Colonic mucosa (tissue), 4 donors: Measurements from ENCODE around the gene CARMIL1. TPM values are rescaled to one million over a fixed set of nuclear protein-coding genes. Genes with fewer than 3 reads are reported as not detected.

Source experiments
- DNase-seq: peaks from one replicate; pipeline ENCODE4 v3.0.0-alpha.2; 2020
- H3K27ac ChIP-seq: fragments of 200-600 bp; one replicate; pipeline ENCODE4 v1.8.0; 2021
- H3K27me3 ChIP-seq: fragments of 200-600 bp; one replicate; pipeline ENCODE4 v1.8.0; 2021
- H3K36me3 ChIP-seq: fragments of 200-600 bp; one replicate; pipeline ENCODE4 v1.8.0; 2021
- H3K4me1 ChIP-seq: fragments of 200-600 bp; one replicate; pipeline ENCODE4 v1.8.0; 2021; ENCODE audit warnings: mild to moderate bottlenecking
- H3K4me3 ChIP-seq: fragments of 200-600 bp; one replicate; pipeline ENCODE4 v1.8.0; 2021
- H3K9ac ChIP-seq, 2 donors: one replicate each; pipeline ENCODE4 v1.7.0; 2013; ENCODE audit warnings: control low read depth in 2 of 2, low read depth in 2 of 2, low read length in 2 of 2
- H3K9me3 ChIP-seq: fragments of 200-600 bp; one replicate; pipeline ENCODE4 v1.8.0; 2021
- CTCF ChIP-seq: fragments of 200-600 bp; IDR thresholded peaks from one replicate; pipeline ENCODE4 v1.8.0; 2022; ENCODE audit warnings: antibody characterized with exemption, mild to moderate bottlenecking
- intact Hi-C: fragments of 100-400 bp; cut with DNase I; formaldehyde crosslinking; loops from one replicate; pipeline ENCODE4 v1.14.1; 2022
- total RNA-seq, 2 donors: library from RNA; stranded (reverse); fragmentation: NEBNext Ultra II Directional in 1 of 2; extraction: Animal tissue kit (Norgen Biotek cat#: 25700) in 1 of 2; gene quantifications; one replicate each; pipeline ENCODE4 v1.2.1, GENCODE V29; 2021
- donor health status: healthy.
- donor health status: DM: no; HTN: no; CAD: no.
- donor health status: DM: no; HTN: no; CAD: no.

CARMIL1 gene
- total RNA-seq, 2 donors from 2014 or later: 38.6 to 50.2 TPM

GRCh38 chr6:25602674-25602982 lies 323.5 kb downstream of the CARMIL1 start:
- H3K9ac ChIP-seq: no peak overlapping the region
- H3K4me1 ChIP-seq: peaks cover 3% of the 10 kb centered on the region
- no peak overlapping the region for H3K4me3 ChIP-seq
- no peak for TF ChIP-seq CTCF
- no peak for DNase-seq
- H3K27me3 ChIP-seq: no peaks in the 10 kb centered on the region
- no peaks in the 10 kb centered on the region for H3K36me3 ChIP-seq
- intact Hi-C loops: loop anchor here (5.0 to 10.0 kb wide), 2 partner anchors 108 to 335 kb away; no protein-coding TSS in a partner anchor
- no peaks in the 10 kb centered on the region for H3K9me3 ChIP-seq
- H3K27ac ChIP-seq: no peak overlapping the region

- no peak overlapping the region for H3K4me3 ChIP-seq
- no peak overlapping the region for H3K9ac ChIP-seq
- H3K9me3 ChIP-seq: no peaks in the 10 kb centered on the region
- intact Hi-C loops: loop anchor here (5.0 to 10.0 kb wide), 2 partner anchors 108 to 336 kb away; no protein-coding TSS in a partner anchor
- no peak for TF ChIP-seq CTCF
- no peak overlapping the region for H3K27ac ChIP-seq
- H3K27me3 ChIP-seq: no peaks in the 10 kb centered on the region
- H3K4me1 ChIP-seq: peaks cover 3% of the 10 kb centered on the region
- no peak for DNase-seq
- no peaks in the 10 kb centered on the region for H3K36me3 ChIP-seq
Measured at GRCh38 chr6:25603251-25603650, 324.1 kb downstream of the CARMIL1 start.

- intact Hi-C loops: loop anchor here (10.0 kb wide), 1 partner anchor 111 kb away; no protein-coding TSS in a partner anchor
- Histone ChIP-seq H3K4me1 (peaks cover 3% of the 10 kb centered on the region), H3K36me3 (no peaks in the 10 kb centered on the region), H3K9ac (no peak overlapping the region), H3K27ac (no peak overlapping the region), H3K4me3 (no peak overlapping the region), H3K27me3 (no peaks in the 10 kb centered on the region), H3K9me3 (no peaks in the 10 kb centered on the region)
- TF ChIP-seq CTCF: no peak
- no peak for DNase-seq
Measured at GRCh38 chr6:25606151-25606550, 327.0 kb downstream of the CARMIL1 start.

- intact Hi-C loops: loop anchor here (10.0 kb wide), 1 partner anchor 114 kb away; no protein-coding TSS in a partner anchor
- no peak for TF ChIP-seq CTCF
- H3K9me3 ChIP-seq: no peaks in the 10 kb centered on the region
Measured at GRCh38 chr6:25608558-25609174, 329.5 kb downstream of the CARMIL1 start.

GRCh38 chr6:25612666-25613065 lies 333.5 kb downstream of the CARMIL1 start:
- H3K4me3 ChIP-seq: no peak overlapping the region
- no peaks in the 10 kb centered on the region for H3K9me3 ChIP-seq
- no peaks in the 10 kb centered on the region for H3K27me3 ChIP-seq
- H3K36me3 ChIP-seq: no peaks in the 10 kb centered on the region
- intact Hi-C loops: no loop called here
- no peaks in the 10 kb centered on the region for H3K4me1 ChIP-seq
- H3K9ac ChIP-seq: no peak overlapping the region
- no peak for TF ChIP-seq CTCF
- no peak for DNase-seq
- no peak overlapping the region for H3K27ac ChIP-seq

More at GRCh38 chr6:25608558-25609174, 329.5 kb downstream of the CARMIL1 start:
- Histone ChIP-seq H3K27me3 (no peaks in the 10 kb centered on the region), H3K4me3 (no peak overlapping the region), H3K36me3 (no peaks in the 10 kb centered on the region), H3K4me1 (no peaks in the 10 kb centered on the region), H3K27ac (no peak overlapping the region), H3K9ac (no peak overlapping the region)
- DNase-seq: no peak
